ENCODE data around the gene SLC8A3.

The SLC8A3 gene

GRCh38 chr14:70022771-70023445, 165.8 kb downstream of the SLC8A3 start:
- Histone ChIP-seq H3K9ac (ENCODE audit: low read length) (no peak overlapping the region), H3K79me2 (ENCODE audit: low read length) (no peaks in the 10 kb centered on the region), H3K4me1 (ENCODE audit: low read length) (no peaks in the 10 kb centered on the region), H3K27me3 (ENCODE audit: low read depth, low read length) (no peaks in the 10 kb centered on the region), H3K9me3 (ENCODE audit: insufficient read depth, low read length) (no peaks in the 10 kb centered on the region), H2AFZ (ENCODE audit: low read depth, low read length) (no peak overlapping the region), H3K27ac (ENCODE audit: low read length) (no peak overlapping the region), H3K4me2 (ENCODE audit: low read length) (no peak overlapping the region), H4K20me1 (ENCODE audit: insufficient read depth, low read length) (no peaks in the 10 kb centered on the region), H3K36me3 (replicated peaks; ENCODE audit: low read depth, low read length) (no peaks in the 10 kb centered on the region), H3K4me3 (ENCODE audit: low read length) (no peak overlapping the region)
- TF ChIP-seq CTCF (IDR thresholded peaks at IDR 0.05; ENCODE audit: low read depth, low read length) (no peak), EZH2phosphoT487 (IDR thresholded peaks at IDR 0.05; ENCODE audit: low read depth) (no peak)

DNA sequence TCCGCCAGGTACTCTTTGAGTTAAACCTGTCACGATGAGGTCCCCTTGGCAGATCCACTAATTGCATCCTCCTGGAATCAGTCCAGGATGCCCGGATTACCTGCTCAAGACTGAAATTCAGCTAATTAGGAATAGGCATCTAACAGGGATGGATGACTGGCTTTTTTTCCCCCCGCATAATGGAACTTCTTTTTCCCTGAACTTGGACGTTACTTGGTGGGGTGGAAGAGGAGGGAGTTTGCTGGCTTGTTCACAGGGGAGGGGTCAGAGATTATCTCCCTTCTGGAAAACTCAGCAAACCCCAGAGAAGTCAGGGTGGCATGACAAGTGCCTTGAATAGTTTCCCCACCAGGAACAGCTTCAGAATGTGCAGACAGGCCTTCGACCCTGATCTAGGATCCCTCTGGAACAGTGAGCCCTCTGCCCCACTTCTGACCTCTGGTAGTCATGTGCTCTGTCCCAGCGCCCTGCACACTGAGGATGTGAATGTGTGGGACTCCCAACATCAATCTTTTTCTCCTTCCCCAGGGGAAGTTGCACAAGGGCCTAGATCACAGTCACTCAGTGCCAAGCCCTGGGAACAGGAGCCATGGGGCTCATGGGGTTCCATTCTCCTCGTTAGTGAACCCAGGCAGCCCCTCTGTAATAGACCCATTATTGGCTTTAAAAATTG, 167.1 kb downstream of the SLC8A3 start:
- H3K36me3 ChIP-seq (replicated peaks; ENCODE audit: low read depth, low read length), result no peaks in the 10 kb centered on the region
- no peak overlapping the region for H3K27ac ChIP-seq (ENCODE audit: low read length)
- H3K9me3 ChIP-seq (ENCODE audit: insufficient read depth, low read length), result no peaks in the 10 kb centered on the region
- no peak for TF ChIP-seq EZH2phosphoT487 (IDR thresholded peaks at IDR 0.05; ENCODE audit: low read depth)
- TF ChIP-seq CTCF (IDR thresholded peaks at IDR 0.05; ENCODE audit: low read depth, low read length), result no peak
- no peaks in the 10 kb centered on the region for H3K79me2 ChIP-seq (ENCODE audit: low read length)
- no peaks in the 10 kb centered on the region for H3K4me1 ChIP-seq (ENCODE audit: low read length)
- no peaks in the 10 kb centered on the region for H3K27me3 ChIP-seq (ENCODE audit: low read depth, low read length)
- no peaks in the 10 kb centered on the region for H4K20me1 ChIP-seq (ENCODE audit: insufficient read depth, low read length)
- H3K9ac ChIP-seq (ENCODE audit: low read length), result no peak overlapping the region
- H2AFZ ChIP-seq (ENCODE audit: low read depth, low read length), result no peak overlapping the region
- no peak overlapping the region for H3K4me2 ChIP-seq (ENCODE audit: low read length)
- H3K4me3 ChIP-seq (ENCODE audit: low read length), result no peak overlapping the region

GRCh38 chr14:70020352-70021170, 168.2 kb downstream of the SLC8A3 start:
- H3K4me1 ChIP-seq (ENCODE audit: low read length), result no peaks in the 10 kb centered on the region
- H3K9ac ChIP-seq (ENCODE audit: low read length), result no peak overlapping the region
- no peak overlapping the region for H3K4me3 ChIP-seq (ENCODE audit: low read length)
- H3K27me3 ChIP-seq (ENCODE audit: low read depth, low read length), result no peaks in the 10 kb centered on the region
- no peak overlapping the region for H3K4me2 ChIP-seq (ENCODE audit: low read length)
- no peak overlapping the region for H3K27ac ChIP-seq (ENCODE audit: low read length)
- TF ChIP-seq EZH2phosphoT487 (IDR thresholded peaks at IDR 0.05; ENCODE audit: low read depth) (no peak), CTCF (IDR thresholded peaks at IDR 0.05; ENCODE audit: low read depth, low read length) (no peak)
- H3K36me3 ChIP-seq (replicated peaks; ENCODE audit: low read depth, low read length), result no peaks in the 10 kb centered on the region
- H4K20me1 ChIP-seq (ENCODE audit: insufficient read depth, low read length), result no peaks in the 10 kb centered on the region
- H3K79me2 ChIP-seq (ENCODE audit: low read length), result no peaks in the 10 kb centered on the region
- no peaks in the 10 kb centered on the region for H3K9me3 ChIP-seq (ENCODE audit: insufficient read depth, low read length)
- H2AFZ ChIP-seq (ENCODE audit: low read depth, low read length), result no peak overlapping the region

DNA sequence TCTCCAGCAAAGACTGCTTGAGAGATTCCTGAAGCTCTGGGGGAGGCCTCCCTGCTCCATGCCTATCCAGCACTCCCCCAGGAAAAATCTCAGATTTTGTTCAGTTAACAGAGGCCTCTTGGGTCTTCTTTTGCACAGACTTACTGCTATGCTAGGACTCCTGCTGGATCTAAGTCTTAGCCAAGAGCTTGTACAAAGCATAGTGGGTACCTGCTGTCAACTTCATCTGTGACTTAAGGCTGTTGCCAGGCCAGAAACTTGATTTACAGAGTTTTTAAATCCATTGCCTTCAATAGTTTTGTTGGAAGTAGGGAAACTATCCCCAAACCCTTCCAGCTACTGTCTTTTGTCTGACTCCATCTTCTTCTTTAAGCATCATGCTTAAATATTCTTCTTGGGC, 169.1 kb downstream of the SLC8A3 start:
- H3K79me2 ChIP-seq (ENCODE audit: low read length), result no peaks in the 10 kb centered on the region
- H4K20me1 ChIP-seq (ENCODE audit: insufficient read depth, low read length), result no peaks in the 10 kb centered on the region
- H3K4me3 ChIP-seq (ENCODE audit: low read length), result no peak overlapping the region
- H3K27ac ChIP-seq (ENCODE audit: low read length), result no peak overlapping the region
- H2AFZ ChIP-seq (ENCODE audit: low read depth, low read length), result no peak overlapping the region
- no peaks in the 10 kb centered on the region for H3K4me1 ChIP-seq (ENCODE audit: low read length)
- TF ChIP-seq CTCF (IDR thresholded peaks at IDR 0.05; ENCODE audit: low read depth, low read length) (no peak), EZH2phosphoT487 (IDR thresholded peaks at IDR 0.05; ENCODE audit: low read depth) (no peak)
- H3K27me3 ChIP-seq (ENCODE audit: low read depth, low read length), result no peaks in the 10 kb centered on the region
- H3K9me3 ChIP-seq (ENCODE audit: insufficient read depth, low read length), result no peaks in the 10 kb centered on the region
- H3K36me3 ChIP-seq (replicated peaks; ENCODE audit: low read depth, low read length), result no peaks in the 10 kb centered on the region
- no peak overlapping the region for H3K9ac ChIP-seq (ENCODE audit: low read length)
- H3K4me2 ChIP-seq (ENCODE audit: low read length), result no peak overlapping the region
